GDM1 (cell line): Measurements from ENCODE around the gene SCCPDH.
A peak's percentile ranks its signal among the peaks of the same experiment; 100 is the strongest.
"Not testable (repeated sequence)": the region's sequence is repeated elsewhere in the genome, so short reads cannot be mapped to it uniquely, and the experiment has no call there.

ENCODE experiments used
- DNase-seq: peaks from one replicate; lab custom pipeline; 2025; lab: John Stamatoyannopoulos, UW

The SCCPDH gene

DNA sequence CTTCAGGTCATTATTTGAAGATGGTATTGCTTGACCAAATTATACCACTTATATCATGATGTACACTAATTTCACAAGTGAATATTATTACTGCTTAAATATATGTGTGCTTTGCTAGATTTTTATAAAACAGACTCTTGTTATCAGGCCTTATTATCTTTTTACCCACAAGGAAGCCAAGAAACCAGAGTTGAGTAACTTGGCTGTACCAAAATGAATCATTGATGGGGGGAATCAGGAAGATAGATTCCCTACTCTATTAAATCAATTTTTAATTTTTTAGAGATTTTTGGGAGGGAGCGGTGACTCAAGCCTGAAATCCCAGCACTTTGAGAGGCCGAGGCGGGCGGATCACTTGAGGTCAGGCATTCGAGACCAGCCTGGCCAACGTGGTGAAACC lies 16.0 kb upstream of the SCCPDH start:
- DNase-seq, result no peak

GRCh38 chr1:246709196-246709595 lies 15.0 kb upstream of the SCCPDH start:
- no peak for DNase-seq

- peak; percentile 42 for DNase-seq
Measured at GRCh38 chr1:246709835-246710234, 14.4 kb upstream of the SCCPDH start.

DNA sequence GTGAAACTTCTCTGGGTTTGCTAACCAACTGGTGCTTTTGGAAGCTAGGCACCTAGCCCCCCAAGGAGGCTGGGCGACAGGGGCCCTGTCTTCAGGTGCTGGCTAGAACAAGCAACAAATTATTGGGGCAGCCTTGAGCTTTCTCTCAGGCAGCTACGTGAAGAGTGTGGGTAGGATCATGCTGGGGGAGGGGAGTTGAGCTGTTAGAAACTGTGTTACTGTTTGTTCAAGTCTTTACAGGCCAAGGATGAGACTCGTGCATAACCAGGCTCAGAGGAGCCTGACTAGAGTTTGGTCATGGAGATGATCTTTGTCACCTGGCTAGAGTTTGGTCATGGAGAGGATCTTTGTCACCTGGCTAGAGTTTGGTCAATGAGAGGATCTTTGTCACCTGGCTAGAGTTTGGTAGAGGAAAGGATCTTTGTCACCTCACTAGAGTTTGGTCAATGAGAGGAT lies 12.6 kb upstream of the SCCPDH start:
- no peak for DNase-seq

DNA sequence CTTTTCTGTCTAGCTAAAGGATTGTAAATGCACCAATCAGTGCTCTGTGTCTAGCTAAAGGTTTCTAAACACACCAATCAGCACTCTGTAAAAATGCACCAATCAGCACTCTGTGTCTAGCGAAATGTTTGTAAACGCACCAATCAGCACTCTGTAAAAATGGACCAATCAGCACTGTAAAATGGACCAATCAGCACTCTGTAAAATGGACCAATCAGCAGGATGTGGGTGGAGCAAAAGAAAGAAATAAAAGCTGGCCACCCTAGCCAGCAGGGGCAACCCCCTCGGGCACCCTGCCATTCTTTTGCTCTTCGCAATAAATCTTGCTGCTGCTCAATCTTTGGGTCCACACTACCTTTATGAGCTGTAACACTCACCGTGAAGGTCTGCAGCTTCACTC lies 11.8 kb upstream of the SCCPDH start:
- DNase-seq, result not testable (repeated sequence)

GRCh38 chr1:246719361-246719760 lies 4.8 kb upstream of the SCCPDH start:
- not testable (repeated sequence) for DNase-seq

GRCh38 chr1:246720814-246721213 lies 3.4 kb upstream of the SCCPDH start:
- not testable (repeated sequence) for DNase-seq

DNA sequence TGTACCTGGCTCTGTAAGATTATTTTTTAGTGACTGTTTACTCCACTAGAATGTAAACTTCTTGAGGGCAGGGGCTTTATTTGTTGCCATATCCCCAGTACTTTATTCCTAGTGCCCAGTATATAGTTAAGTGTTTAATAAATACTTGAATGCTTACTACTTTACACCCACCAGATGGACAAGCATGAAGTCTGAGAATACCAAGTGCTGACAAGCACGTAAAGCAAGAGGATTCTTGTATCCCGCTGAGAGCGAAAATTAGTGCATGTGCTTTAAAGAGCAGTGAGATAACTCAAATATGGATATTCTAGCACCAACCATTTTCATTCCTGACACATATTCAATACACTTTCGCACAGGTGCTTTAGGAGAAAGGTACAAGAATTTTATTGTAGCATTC lies 1.5 kb upstream of the SCCPDH start:
- no peak for DNase-seq

DNA sequence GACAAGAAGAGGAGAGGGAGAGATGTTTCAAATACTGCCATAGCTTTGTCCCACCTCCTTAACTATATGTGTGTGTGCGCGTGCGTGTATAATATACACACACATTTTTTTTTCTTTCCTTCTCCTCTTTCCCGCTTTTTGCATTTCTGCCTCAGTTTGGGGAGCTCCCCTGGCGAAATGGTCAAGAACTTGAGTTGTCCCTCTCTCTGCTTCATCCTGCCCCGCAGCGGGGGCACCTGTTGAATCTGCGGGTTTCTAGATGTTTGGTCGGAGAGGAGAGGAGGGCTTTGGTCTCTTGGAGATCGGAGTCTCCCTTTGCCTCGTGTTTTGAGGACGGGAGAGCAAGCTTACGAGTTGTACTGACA lies 504 bp downstream of the SCCPDH start:
- no peak for DNase-seq

DNA sequence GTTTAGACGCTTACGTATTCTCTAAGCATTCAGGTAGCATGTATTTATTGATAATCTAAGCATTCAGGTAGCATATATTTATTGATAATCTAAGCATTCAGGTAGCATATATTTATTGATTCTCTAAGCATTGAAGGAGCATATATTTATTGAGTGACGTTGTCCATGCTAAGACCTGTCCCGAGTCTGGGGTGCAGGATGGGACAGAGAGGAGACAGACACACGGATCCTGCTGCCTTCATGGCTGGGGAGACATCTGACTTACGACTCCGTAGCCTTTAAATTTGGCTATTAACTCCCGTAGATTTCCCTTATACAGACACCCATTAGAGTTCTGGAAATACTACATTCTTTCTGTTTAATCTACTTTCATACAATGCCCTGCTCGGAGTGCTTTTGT lies 982 bp downstream of the SCCPDH start:
- no peak for DNase-seq

GRCh38 chr1:246726255-246726679 lies 2.1 kb downstream of the SCCPDH start:
- DNase-seq, result no peak

DNA sequence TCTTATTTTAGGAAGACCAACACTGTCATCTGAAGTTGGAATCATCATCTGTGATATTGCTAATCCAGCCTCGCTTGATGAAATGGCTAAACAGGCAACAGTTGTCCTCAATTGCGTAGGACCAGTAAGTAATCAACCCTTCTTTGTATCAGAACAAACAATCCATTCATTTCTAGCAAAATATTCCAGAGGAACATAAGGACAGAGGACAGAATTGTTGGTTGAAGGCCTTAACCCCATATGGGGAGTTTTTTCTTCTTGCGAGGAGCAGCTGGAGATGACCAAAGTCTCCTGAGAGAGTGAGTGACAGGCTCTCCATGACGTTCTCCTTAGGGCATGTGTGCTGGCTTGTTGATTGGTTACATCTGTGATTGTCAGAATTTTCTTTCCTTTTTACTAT lies 2.7 kb downstream of the SCCPDH start:
- no peak for DNase-seq

DNA sequence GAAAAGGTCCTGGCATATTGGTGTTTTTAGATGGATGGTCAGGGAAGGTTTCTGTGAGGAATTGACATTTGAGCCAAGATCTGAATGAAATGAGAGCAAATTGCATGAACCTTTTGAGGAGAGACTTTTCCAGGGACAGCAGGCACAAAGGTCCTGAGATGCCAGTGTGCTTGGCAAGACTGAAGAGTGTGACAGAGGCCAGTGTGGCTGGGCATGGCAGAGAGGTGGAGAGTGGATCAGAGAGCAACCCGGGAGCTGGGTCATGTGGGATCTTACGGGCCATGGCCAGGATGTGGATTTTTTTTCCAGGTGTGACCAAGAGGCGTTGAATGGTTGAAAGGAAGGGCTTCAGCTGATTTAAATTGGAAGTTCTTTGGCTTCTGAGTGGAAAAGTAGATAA lies 3.4 kb downstream of the SCCPDH start:
- DNase-seq, result no peak

DNA sequence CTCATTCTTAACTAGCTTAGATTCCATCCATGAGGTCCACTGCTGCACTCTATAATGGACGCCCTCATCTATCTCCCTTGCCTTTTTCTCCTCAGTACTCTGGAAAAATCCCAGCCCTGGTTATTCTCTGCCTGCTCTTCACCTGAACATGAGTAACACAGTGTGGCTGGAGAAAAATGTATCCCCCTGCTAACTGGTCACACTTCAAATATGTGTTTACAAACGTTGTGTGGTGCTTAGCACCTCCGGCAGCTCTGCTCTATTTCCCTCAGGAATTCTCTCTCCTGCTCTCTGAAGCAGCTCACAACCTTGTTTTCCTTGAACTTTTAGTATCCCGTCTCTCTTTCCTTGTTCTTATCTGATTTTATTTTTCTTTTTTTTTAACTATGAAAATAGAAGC lies 4.1 kb downstream of the SCCPDH start:
- no peak for DNase-seq

DNA sequence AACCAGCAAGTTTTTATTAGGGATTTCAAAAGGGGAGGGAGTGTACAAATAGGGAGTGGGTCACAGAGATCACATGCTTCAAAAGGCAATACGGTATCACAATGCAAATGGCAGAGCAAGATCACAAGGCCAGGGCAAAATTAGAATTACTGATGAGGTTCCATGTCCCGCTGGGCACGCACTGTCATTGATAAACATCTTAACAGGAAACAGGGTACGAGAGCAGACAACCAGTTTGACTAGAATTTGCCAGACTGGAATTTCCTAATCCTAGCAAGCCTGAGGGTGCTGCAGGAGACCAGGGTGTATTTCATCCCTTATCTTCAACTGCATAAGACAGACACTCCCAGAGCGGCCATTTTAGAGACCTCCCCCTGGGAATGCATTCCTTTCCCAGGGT lies 4.8 kb downstream of the SCCPDH start:
- not testable (repeated sequence) for DNase-seq

DNA sequence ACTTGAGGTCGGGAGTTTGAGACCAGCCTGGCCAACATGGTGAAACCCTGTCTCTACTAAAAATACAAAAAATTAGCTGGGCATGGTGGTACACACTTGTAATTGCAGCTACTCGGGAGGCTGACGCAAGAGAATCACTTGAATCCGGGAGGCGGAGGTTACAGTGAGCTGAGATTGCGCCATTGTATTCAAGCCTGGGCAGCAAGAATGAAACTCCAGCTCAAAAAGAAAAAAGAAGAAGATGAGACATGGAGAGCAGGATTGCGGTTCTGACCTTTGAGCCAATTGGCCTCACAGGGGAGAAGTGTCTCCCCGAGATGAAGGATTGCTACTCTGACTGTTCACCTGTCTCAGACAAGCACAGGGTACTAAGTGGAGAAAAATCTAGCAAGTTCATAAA lies 6.6 kb downstream of the SCCPDH start:
- no peak for DNase-seq

- DNase-seq, result not testable (repeated sequence)
Measured at GRCh38 chr1:246731873-246732272, 7.7 kb downstream of the SCCPDH start.

GRCh38 chr1:246733704-246734103 lies 9.5 kb downstream of the SCCPDH start:
- DNase-seq, result no peak

DNA sequence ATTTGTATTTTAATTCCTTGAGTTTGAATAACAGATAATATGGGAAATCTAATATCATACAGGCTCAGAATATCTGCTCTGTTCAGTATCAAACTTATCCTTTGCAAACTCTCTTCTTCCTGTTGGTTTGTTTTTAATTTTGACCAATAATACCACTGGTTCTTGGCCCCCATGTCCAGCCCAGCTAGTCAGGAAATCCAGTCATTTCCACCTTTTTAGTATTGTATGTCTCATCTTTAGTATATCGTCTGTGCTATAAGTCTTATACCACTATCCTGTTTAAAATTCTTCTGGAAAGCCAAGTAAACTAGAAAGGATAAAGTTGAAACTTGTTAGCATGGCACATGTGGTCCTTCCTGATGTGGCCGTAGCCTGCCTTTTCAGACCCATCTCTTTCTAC lies 10.7 kb downstream of the SCCPDH start:
- DNase-seq, result no peak

- DNase-seq, result no peak
Measured at GRCh38 chr1:246735735-246736134, 11.5 kb downstream of the SCCPDH start.

DNA sequence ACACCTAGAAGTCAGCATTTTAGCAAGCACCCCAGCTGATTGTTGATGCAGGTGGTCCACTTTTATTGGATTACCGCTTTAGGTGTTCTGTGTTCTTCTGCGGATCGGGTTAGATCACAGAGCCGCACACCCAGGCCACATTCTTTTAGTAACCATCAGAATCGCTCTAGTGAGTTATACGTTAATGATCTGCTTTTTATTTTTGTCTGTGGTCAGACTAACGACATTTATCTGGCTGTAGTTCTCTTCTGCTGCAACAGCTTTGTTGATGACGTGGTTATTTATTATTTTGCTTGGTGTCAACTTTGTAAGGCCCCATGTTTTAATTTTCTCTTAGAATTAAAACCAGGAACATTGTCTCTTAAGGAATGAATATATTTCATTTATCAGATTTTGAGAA lies 18.2 kb downstream of the SCCPDH start:
- no peak for DNase-seq

DNA sequence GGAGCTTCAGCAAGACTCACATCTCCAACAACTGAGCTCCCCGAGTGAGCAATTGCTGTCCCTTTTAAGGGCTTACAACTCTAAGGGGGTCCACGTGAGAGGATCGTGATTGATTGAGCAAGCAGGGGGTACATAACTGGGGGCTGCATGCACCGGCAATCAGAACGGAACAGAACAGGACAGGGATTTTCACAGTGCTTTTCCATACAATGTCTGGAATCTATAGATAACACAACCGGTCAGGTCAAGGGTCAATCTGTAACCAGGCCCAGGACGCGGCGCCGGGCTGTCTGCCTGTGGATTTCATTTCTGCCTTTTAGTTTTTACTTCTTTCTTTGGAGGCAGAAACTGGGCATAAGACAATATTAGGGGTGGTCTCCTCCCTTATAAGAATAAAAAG lies 21.9 kb downstream of the SCCPDH start:
- not testable (repeated sequence) for DNase-seq

GRCh38 chr1:246748006-246748405 lies 23.8 kb downstream of the SCCPDH start:
- DNase-seq, result no peak

DNA sequence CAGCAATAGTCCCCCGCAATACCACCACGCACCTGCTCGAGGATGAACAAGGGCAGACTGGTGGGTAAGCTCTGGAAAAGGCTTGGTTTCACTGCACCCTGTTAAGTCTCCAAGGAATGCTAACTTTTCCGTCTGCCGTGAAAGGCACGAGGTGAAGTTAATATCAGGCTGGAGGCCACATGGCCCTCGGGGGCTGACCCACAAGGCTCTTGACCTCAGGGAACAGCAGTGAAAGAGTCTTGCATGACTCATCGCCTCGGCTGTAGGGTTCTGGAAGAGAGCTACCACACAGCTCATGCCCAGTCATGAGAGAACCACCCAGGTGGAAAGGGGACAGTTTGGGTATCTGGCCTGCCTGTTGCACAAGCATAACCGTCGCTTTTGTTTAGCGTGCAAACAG lies 24.7 kb downstream of the SCCPDH start:
- no peak for DNase-seq

GRCh38 chr1:246750752-246751151 lies 26.5 kb downstream of the SCCPDH start:
- no peak for DNase-seq
